ENCODE results near the gene EXOSC5.

EXOSC5 gene

DNA sequence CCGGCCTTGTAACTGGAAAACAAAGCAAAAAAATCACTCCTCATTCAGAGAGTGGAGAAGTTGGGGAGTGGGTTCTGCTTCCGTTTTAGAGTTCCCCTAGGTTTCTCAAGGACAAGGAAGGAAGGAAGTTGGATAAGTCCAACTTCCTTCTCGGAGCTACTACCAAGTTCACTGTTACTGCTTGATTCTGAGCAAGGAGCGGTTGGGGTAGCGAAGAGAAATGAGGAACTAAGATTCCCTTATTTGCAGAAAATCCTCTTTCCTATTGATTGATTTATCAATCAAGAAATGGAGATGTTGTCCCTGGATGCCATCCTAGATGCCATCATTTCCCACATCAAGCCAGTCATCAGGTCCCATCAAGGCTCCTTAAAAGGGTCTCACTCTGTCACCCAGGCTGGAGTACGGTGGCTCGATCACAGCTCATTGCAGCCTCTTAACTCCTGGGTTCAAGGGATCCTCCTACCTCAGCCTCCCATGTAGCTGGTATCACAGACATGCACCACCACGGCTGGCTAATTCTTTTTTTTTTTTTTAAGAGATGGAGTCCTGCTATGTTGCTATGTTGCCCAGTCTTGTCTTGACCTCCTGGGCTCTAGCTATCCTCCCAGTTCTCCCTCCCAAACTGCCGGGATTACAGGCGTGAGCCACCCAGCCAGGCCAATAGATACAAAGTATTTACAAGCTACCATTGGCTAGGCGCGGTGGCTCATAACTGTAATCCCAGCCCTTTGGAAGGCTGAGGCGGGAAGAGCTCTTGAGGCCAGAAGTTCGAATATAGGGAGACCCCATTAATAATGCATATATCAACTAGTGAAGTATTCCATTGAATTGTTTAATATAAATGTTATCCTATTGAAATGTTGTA lies 32.4 kb downstream of the EXOSC5 start:
- H3K4me3 ChIP-seq (ENCODE audit: insufficient read depth, low read length, poor library complexity, severe bottlenecking), result peak overlapping the region; percentile 80
- H3K9me2 ChIP-seq (replicated peaks; ENCODE audit: insufficient read depth, low read length), result no peaks in the 10 kb centered on the region
- H3K36me3 ChIP-seq (ENCODE audit: low read length), result no peaks in the 10 kb centered on the region
- no peaks in the 10 kb centered on the region for H3K9me3 ChIP-seq (ENCODE audit: insufficient read depth, low read length)
- peak overlapping the region; percentile 78 for H3K9ac ChIP-seq (ENCODE audit: low read length)
- H3K27me3 ChIP-seq (ENCODE audit: low read length), result no peaks in the 10 kb centered on the region
- H4K20me1 ChIP-seq (ENCODE audit: low read depth, low read length), result no peaks in the 10 kb centered on the region
- H3K27ac ChIP-seq (ENCODE audit: low read depth, low read length), result peak overlapping the region; percentile 94
- TF ChIP-seq, protein P1, sequence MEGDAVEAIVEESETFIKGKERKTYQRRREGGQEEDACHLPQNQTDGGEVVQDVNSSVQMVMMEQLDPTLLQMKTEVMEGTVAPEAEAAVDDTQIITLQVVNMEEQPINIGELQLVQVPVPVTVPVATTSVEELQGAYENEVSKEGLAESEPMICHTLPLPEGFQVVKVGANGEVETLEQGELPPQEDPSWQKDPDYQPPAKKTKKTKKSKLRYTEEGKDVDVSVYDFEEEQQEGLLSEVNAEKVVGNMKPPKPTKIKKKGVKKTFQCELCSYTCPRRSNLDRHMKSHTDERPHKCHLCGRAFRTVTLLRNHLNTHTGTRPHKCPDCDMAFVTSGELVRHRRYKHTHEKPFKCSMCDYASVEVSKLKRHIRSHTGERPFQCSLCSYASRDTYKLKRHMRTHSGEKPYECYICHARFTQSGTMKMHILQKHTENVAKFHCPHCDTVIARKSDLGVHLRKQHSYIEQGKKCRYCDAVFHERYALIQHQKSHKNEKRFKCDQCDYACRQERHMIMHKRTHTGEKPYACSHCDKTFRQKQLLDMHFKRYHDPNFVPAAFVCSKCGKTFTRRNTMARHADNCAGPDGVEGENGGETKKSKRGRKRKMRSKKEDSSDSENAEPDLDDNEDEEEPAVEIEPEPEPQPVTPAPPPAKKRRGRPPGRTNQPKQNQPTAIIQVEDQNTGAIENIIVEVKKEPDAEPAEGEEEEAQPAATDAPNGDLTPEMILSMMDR (IDR thresholded peaks at IDR 0.05; ENCODE audit: insufficient read depth, low read length, poor library complexity, severe bottlenecking), result no peak
- TF ChIP-seq EZH2phosphoT487 (conservative IDR thresholded peaks at IDR 0.05; ENCODE audit: low read length), result no peak
- H2AFZ ChIP-seq (ENCODE audit: low read depth, low read length, severe bottlenecking), result peak overlapping the region; percentile 81
- H3K4me2 ChIP-seq (ENCODE audit: low read depth, low read length, poor library complexity, severe bottlenecking), result peak overlapping the region; percentile 86
- peaks cover 5% of the 10 kb centered on the region; the same call in 1 of the 2 replicates for H3F3A ChIP-seq (ENCODE audit: insufficient read depth)
- peaks cover 17% of the 10 kb centered on the region; the same call in 1 of the 2 replicates for H3K79me2 ChIP-seq (ENCODE audit: insufficient read depth, low read length)

DNA sequence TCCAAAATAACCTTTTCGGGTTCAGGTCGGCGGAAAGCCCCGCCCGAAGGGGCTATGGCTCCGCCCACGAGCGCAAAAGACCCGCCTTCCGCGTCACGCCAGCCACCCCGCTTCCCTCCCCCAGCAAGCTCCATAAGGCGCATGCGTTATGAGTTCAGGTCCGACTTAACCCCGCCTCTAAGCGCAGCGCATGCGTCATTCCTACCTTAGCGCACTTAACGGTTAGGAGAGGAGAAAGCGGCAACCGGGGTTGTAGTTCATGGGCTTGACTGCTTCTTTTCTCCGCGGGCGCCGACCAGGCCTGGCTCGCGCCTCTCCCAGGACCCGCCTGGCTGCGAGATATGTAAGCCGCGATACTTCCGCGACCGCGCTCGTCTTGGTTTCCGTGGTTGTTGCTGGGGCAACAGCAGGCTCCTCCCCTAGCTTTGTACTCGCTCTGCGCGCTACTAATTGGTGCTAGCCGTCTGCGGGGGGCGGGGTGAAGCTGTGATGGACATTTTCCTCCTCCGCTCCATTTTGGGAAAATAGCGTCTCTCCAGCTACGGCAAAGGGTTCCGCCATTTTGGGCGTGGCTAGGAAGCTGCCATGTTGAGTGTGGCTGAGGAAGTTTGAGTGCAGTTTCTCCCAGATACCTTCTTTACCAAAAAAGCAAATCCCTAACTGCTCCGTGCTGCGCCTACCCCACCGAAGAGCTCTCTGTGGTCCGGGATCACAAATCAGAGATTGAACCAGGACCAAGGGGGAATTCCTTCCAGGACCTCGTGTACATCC lies 33.2 kb downstream of the EXOSC5 start, which contains the start of gene B9D2:
Gene B9D2, minus strand, starts transcription at position 397 of the 771 bp plus-strand sequence. CDS start 630 bp downstream, outside the sequence.
- TF ChIP-seq, protein P1 (IDR thresholded peaks at IDR 0.05; ENCODE audit: insufficient read depth, low read length, poor library complexity, severe bottlenecking), result no peak
- no peak for TF ChIP-seq EZH2phosphoT487 (conservative IDR thresholded peaks at IDR 0.05; ENCODE audit: low read length)

DNA sequence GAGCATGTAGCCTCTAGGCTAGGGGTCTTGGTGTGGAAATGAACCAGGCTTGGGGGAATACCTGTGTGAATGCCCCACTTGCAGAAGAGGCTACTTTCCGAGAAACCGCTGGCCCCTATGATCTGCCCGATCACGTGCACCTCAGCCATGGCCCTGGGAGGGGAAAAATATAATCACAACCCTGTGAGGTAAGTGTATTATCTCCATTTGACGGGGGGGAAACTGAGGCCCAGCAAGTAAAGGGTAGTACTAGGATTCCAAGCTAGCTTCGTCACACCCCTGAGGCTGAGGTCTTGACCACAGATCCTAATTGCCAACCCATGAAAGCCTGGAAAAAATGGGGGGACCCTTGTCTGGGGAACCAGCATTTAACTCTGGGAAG lies 33.8 kb downstream of the EXOSC5 start:
- Histone ChIP-seq H3K79me2 (ENCODE audit: insufficient read depth, low read length) (peaks cover 17% of the 10 kb centered on the region; the same call in 1 of the 2 replicates), H3K4me2 (ENCODE audit: low read depth, low read length, poor library complexity, severe bottlenecking) (peak overlapping the region; percentile 86), H4K20me1 (ENCODE audit: low read depth, low read length) (no peaks in the 10 kb centered on the region), H3K4me3 (ENCODE audit: insufficient read depth, low read length, poor library complexity, severe bottlenecking) (peak overlapping the region; percentile 80), H3K9me2 (replicated peaks; ENCODE audit: insufficient read depth, low read length) (no peaks in the 10 kb centered on the region), H3K27ac (ENCODE audit: low read depth, low read length) (peak overlapping the region; percentile 94), H3K9ac (ENCODE audit: low read length) (peak overlapping the region; percentile 78), H3K9me3 (ENCODE audit: insufficient read depth, low read length) (no peaks in the 10 kb centered on the region), H3K27me3 (ENCODE audit: low read length) (no peaks in the 10 kb centered on the region), H3K36me3 (ENCODE audit: low read length) (no peaks in the 10 kb centered on the region), H3F3A (ENCODE audit: insufficient read depth) (peaks cover 5% of the 10 kb centered on the region; the same call in 1 of the 2 replicates), H2AFZ (ENCODE audit: low read depth, low read length, severe bottlenecking) (peak overlapping the region; percentile 86)
- TF ChIP-seq, protein P1 (IDR thresholded peaks at IDR 0.05; ENCODE audit: insufficient read depth, low read length, poor library complexity, severe bottlenecking), result no peak
- no peak for TF ChIP-seq EZH2phosphoT487 (conservative IDR thresholded peaks at IDR 0.05; ENCODE audit: low read length)

More for the DNA sequence above, 33.2 kb downstream of the EXOSC5 start, which contains the start of gene B9D2:
- Histone ChIP-seq H3K4me3 (ENCODE audit: insufficient read depth, low read length, poor library complexity, severe bottlenecking) (peak within 1 kb of the TSS; percentile 80), H3F3A (ENCODE audit: insufficient read depth) (peaks cover 5% of the 10 kb centered on the region; the same call in 1 of the 2 replicates), H2AFZ (ENCODE audit: low read depth, low read length, severe bottlenecking) (peak within 1 kb of the TSS; percentile 86), H3K4me2 (ENCODE audit: low read depth, low read length, poor library complexity, severe bottlenecking) (peak within 1 kb of the TSS; percentile 86), H3K36me3 (ENCODE audit: low read length) (no peaks in the 10 kb centered on the region), H3K9me3 (ENCODE audit: insufficient read depth, low read length) (no peaks in the 10 kb centered on the region), H3K79me2 (ENCODE audit: insufficient read depth, low read length) (peaks cover 17% of the 10 kb centered on the region; the same call in 1 of the 2 replicates), H3K27me3 (ENCODE audit: low read length) (no peaks in the 10 kb centered on the region), H4K20me1 (ENCODE audit: low read depth, low read length) (no peaks in the 10 kb centered on the region), H3K9me2 (replicated peaks; ENCODE audit: insufficient read depth, low read length) (no peaks in the 10 kb centered on the region), H3K27ac (ENCODE audit: low read depth, low read length) (peak within 1 kb of the TSS; percentile 94), H3K9ac (ENCODE audit: low read length) (peak within 1 kb of the TSS; percentile 78)

All from SU-DHL-6 (cell line).